GM12864 (cell line): ENCODE data around the gene ALKBH5.
"Not testable (repeated sequence)": the region's sequence is repeated elsewhere in the genome, so short reads cannot be mapped to it uniquely, and the experiment has no call there.

Experiments used
- DNase-seq: peaks from one replicate; pipeline ENCODE4 v3.0.0-alpha.2; 2011; ENCODE audit warnings: low read depth
- H3K4me3 ChIP-seq: 2 replicates; pipeline ENCODE4 v1.5.1; 2011; ENCODE audit warnings: mild to moderate bottlenecking, low read depth, low read length, control low read depth
- TF ChIP-seq, protein P1 (sequence below): IDR thresholded peaks from 2 replicates; pipeline ENCODE4 v1.5.1; 2011; ENCODE audit warnings: low read depth, mild to moderate bottlenecking, moderate library complexity, low read length, control low read depth, inconsistent platforms; ENCODE audit errors: missing control alignments

The ALKBH5 gene

GRCh38 chr17:18201108-18201507, 17.5 kb downstream of the ALKBH5 start:
- TF ChIP-seq, protein P1, sequence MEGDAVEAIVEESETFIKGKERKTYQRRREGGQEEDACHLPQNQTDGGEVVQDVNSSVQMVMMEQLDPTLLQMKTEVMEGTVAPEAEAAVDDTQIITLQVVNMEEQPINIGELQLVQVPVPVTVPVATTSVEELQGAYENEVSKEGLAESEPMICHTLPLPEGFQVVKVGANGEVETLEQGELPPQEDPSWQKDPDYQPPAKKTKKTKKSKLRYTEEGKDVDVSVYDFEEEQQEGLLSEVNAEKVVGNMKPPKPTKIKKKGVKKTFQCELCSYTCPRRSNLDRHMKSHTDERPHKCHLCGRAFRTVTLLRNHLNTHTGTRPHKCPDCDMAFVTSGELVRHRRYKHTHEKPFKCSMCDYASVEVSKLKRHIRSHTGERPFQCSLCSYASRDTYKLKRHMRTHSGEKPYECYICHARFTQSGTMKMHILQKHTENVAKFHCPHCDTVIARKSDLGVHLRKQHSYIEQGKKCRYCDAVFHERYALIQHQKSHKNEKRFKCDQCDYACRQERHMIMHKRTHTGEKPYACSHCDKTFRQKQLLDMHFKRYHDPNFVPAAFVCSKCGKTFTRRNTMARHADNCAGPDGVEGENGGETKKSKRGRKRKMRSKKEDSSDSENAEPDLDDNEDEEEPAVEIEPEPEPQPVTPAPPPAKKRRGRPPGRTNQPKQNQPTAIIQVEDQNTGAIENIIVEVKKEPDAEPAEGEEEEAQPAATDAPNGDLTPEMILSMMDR, result no peak
- no peak for DNase-seq
- no peak overlapping the region for H3K4me3 ChIP-seq

GRCh38 chr17:18203308-18203707, 19.7 kb downstream of the ALKBH5 start:
- TF ChIP-seq, protein P1, result no peak
- no peak overlapping the region for H3K4me3 ChIP-seq
- no peak for DNase-seq

DNA sequence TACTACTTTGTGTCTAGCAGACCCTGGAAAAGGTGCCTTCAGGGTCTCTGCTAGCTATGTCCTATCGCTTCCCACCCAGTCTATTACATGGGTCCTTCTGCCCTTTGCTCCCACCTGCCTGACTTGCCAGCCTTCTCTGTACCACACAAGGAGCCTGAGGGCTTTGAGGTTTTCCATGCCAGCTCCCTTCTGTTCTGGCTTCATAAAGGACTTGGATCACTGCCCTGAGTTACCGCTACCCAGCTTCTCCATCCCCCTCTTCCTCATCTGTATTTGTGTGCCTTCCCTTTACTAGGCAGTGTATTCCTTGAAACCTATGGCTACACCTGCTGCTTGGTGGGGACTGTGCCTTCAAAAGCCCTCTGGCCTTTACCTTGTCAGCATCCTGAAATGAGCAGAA, 22.2 kb downstream of the ALKBH5 start:
- TF ChIP-seq, protein P1, result no peak
- no peak overlapping the region for H3K4me3 ChIP-seq
- no peak for DNase-seq

GRCh38 chr17:18206962-18207361, 23.3 kb downstream of the ALKBH5 start:
- TF ChIP-seq, protein P1, result no peak
- H3K4me3 ChIP-seq, result no peak overlapping the region
- no peak for DNase-seq

DNA sequence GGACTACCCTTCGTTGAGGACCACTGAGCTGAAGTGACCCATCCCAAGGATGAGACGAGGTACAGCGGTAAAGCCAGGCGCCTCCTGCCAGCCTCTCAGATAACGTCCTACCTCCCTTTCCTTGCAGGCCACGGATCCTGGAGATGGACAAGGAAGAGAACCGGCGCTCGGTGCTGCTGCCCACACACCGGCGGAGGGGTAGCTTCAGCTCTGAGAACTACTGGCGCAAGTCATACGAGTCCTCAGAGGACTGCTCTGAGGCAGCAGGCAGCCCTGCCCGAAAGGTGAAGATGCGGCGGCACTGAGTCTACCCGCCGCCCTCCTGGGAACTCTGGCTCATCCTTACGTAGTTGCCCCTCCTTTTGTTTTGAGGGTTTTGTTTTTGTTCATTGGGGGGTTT, 24.5 kb downstream of the ALKBH5 start:
- TF ChIP-seq, protein P1, result no peak
- H3K4me3 ChIP-seq, result no peak overlapping the region
- no peak for DNase-seq

GRCh38 chr17:18213666-18214270, 30.1 kb downstream of the ALKBH5 start:
- no peak for DNase-seq
- TF ChIP-seq, protein P1, result no peak
- H3K4me3 ChIP-seq, result no peak overlapping the region

DNA sequence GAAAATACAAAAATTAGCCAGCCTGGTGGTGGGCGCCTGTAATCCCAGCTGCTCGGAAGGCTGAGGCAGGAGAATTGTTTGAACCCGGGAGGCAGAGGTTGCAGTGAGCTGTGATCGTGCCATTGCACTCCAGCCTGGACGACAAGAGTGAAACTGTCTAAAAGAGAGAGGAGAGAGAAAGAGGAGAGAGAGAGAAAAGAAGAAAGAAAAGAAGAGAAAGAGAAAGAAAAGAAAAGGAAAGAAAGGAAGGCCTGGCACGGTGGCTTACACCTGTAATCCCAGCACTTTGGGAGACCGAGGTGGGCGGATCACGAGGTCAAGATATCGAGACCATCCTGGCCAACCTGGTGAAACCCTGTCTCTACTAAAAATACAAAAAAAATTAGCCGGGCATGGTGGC, 33.3 kb downstream of the ALKBH5 start:
- H3K4me3 ChIP-seq, DNase-seq: not testable (repeated sequence)
